GM23248 (cell line): Measurements from ENCODE around the gene CROCC2.

Source experiments
- EZH2 ChIP-seq: fragments of 200-600 bp; sonication (generic); IDR thresholded peaks from 2 replicates; pipeline ENCODE4 v1.6.1; 2018; ENCODE audit warnings: antibody characterized with exemption, mild to moderate bottlenecking; ENCODE audit not compliant: insufficient read depth, poor library complexity, severe bottlenecking
- EZH2phosphoT487 ChIP-seq: fragments of 200-600 bp; sonication (generic); IDR thresholded peaks from 2 replicates; pipeline ENCODE4 v1.6.1; 2018; ENCODE audit warnings: antibody characterized with exemption, moderate library complexity, mild to moderate bottlenecking, low read depth; ENCODE audit not compliant: insufficient read depth

DNA sequence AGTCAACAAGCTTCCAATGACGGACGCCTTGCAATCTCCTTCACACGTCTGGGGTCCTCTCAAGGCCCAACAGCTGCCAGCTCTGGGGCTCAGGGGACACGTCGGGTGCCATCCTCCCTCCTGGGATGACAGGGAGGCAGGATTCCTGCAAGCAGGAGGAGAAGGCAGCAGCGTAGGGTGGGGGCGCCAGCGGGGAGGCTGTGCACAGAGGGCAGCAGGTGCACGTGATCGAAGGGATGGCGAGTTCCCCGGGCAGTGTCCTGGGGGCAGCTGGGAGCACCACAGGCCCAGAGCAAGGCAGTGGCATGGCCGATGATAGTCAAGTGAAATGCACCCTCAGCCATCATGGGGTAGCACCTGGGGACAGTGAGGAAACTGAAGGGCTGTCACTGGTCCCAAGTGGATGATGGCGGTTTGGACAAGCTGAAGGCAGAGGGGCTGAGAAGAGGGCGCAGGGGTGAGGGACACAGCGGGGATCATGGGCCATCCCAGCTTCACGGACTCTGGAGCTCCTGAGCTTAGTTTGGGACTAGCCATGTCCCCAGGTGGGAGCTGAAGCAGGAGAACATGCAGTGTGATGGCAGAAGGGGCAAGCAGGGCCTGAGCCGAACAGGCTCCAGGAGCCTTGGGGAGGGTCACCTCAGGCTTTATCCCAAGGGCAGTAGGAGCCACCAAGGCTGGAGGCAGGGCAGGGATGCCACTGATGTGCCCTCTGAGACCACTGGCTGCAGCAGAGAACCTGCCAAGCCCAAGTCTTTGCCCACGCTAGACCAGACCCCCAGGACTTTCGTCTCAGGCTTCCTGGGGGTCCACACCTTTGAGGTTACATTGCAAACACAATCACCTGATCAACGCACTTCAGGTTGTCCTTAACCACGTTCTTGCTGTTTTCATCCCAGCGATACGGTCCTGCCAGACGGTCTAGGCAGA lies 76.0 kb downstream of the CROCC2 start:
- TF ChIP-seq EZH2phosphoT487 (no peak), EZH2 (no peak)
